ENCODE measurements around the gene SIGMAR1. TPM values are rescaled to one million over a fixed set of nuclear protein-coding genes. Genes with fewer than 3 reads are reported as not detected.

The SIGMAR1 gene
- total RNA-seq, 1 donor from 2014 or later, result 31.0 TPM

DNA sequence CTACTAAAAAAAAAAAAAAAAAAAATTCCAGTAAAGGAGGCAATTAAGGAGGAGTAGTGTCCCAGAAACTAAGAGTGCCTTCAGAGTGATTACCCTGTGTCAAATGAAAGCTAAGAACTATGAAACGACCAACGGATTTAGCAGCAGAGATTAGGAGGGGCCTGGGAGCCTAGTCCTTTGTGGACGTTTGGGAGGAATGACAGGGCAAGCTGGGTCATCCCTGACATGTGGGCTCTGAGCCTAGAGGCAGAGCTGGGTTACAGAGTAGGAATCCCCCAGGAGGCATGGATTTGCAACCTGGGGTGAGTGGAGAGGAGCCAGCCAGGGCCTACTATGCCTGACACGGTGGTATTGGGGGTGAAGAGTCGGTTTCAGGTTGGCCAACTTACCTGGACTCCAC, 4.4 kb downstream of the SIGMAR1 start:
- DNase-seq (ENCODE audit: low read depth in 2 of 2), result no peak

DNA sequence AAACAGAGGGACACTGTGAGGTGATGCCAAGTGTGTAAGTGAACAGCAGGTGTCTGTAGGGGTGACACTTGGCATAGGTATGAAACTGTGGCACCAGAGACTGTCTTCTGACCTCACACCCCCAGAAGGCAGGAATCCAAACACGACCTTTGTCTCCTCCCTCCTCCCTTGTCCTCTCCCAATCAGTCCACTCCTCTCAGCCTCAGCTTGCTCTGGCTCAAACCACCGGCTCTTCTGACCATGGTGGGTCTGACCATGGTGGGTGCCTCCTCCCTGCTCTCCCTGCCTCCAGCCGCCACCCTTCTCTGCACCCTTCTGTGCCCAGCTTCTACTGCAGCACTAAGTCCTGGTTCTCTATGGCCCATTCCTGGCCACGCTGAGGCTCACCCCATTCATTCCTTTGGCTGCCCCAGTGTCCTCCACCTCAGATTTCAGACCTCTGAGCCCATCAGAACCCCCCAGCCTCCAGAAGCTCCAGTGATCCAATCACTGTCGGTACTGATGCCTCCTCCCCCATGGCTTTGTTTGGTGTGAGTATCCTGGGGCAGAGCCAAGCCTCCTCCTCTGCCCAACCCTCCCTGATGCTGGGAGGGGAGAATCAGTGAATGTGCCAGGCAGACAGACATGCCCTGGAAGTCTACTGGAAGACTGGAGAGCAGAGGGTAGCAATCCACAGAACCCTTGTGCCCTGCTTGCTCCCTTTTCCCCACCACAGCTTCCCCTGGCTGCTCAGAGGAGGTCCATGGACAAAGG, 7.0 kb downstream of the SIGMAR1 start:
- DNase-seq (ENCODE audit: low read depth in 2 of 2), result no peak

DNA sequence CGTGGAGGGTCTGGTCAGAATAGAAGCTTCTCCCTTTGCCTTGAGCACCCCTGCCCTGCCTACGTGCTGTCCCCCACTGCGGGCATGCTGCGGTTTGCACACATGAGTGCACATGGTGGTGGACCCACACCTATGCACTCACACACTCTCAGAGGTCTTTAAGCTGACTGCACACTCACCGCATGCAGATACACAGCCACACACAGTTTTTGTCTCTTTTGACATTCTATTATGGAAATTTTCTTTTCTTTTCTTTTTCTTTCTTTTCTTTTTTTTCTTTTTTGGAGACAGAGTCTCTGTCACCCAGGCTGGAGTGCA, 8.1 kb downstream of the SIGMAR1 start:
- DNase-seq (ENCODE audit: low read depth in 2 of 2), result no peak

DNA sequence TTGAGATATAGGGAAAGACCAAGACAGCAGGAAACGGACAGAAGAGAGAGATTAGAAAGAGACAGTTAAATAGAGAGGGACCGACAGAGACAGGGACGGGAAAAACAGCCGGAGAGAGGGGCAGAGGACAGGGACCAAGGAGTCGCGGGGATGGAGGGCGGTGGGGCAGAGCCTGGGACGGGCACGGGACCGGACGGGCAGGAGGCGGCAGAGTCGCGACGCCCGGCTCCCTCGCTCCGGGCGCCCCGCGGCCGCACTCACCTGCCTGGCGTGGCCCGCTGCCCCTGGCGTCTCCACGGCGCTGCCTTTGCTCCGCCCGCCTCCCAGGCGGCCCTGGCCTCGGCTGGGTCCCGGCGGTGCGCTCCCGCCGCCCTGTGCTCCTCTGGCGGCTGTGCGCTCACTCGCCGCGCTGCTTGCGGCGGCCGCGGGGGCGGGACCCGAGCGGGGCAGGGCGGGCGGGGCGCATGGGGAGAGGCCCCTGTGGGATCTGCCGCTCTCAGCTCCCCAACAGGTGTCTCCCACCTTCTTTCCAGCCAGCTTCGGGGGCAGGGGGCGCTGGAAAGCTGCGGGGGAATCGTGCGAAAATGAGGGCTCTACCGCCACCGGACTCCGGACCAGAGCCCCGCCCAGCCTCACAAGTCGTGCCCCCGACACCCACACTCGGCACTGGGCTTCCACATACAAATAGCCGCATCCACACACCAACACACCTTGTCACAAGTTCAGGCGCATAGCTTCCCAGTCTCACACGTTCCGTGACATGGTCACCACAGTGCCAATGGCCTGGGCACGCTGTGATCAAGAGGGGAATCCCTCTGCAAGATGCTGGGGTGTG, 8.7 kb downstream of the SIGMAR1 start, which contains the start of gene ARID3C:
Gene ARID3C, minus strand, starts transcription at position 411 of the 835 bp plus-strand sequence. CDS start 1,052 bp downstream, outside the sequence.
- no peak for DNase-seq (ENCODE audit: low read depth in 2 of 2)

DNA sequence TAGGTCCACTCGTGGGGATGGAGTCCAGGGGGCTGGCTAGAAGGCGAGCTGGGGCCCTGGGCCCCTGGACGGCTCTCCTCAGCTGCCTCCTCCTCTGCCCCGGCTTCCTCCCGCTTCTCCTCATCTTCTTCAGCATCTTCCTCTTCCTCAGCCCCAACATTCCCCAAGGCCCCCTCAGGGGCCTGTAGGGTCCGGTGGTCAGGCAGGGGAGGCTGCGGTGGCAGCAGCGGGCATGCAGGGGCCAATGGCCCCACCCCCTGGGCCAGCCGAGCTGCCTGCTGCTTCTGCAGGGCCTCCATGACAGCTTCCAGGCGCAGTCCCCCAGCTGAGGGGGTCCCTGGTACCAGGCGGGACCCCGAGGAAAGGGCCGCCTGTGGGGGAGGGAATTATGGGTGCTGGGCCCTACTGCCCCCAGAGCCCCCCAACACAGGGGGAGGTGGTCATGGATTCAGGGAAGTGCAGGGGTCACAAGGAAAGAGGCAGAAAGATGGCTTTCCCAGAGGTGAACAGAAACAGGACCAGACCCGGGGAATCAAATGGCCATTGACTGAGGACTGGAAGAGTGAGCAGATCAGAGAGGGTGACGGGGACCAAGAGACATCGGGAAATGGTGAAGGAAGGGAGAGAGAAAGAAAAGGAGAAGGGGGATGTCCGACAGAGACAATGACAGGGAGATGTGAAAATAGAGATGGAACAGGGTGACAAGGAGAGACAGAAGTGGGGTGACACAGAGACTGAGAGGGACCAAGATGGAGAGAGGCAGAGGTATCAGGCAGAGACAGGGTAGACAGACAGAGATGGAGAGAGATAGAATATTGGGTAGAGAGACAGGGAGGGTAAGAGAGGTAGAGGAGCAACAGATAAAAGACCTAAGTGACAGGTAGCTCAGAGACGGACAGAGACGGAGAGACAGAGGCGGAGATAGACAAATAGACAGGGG, 9.6 kb downstream of the SIGMAR1 start:
- no peak for DNase-seq (ENCODE audit: low read depth in 2 of 2)

DNA sequence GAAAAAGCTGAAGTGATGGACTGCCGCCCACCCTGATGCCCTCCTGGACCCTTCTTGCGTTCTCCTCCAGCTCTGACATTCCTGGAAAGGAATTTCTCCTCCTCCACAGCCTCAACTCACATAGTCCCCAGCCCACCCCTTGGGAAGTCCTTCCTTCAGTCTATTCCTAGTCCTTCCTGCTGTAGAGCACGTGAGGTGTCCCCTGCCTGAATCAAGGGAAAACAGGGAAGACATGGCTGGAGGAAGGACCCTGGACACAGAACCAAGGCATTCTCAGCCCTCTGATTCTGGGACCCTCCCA, 12.5 kb downstream of the SIGMAR1 start:
- DNase-seq (ENCODE audit: low read depth in 2 of 2), result no peak

DNA sequence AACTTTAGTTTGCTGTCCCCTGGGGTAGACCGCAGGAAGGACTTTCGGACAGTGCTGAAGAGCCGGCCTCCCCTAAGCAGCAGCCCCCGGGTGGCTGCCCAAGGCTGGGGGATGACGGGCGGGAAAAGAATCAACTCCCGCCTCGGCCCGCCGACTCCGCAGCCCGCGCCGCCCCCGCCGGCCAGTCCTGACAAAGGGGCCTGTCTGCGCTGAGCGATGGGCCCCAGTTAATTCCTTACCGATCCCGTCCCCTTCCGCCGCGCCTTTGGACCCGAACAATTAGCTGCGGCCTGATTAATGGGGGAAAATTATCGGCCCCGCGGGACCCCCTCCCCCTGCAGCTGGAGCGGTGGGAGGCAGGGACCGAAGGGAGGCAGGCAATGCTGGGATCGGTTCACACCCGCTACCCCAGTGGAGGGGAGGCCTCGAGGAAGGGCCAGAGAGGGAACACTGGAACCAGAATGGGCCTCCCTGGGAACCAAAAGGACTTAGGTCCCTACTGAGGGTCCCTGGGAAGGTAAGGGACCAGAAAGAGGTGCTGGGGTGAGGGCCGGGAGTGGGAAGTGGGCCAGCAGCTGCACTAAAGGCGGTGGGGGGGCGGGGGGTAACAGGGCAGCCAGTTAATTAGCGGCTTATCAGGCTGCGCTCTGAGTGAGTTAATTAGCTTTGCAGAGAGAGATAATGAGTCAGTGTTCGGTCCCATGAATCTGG, 13.0 kb downstream of the SIGMAR1 start:
- DNase-seq (ENCODE audit: low read depth in 2 of 2), result no peak

DNA sequence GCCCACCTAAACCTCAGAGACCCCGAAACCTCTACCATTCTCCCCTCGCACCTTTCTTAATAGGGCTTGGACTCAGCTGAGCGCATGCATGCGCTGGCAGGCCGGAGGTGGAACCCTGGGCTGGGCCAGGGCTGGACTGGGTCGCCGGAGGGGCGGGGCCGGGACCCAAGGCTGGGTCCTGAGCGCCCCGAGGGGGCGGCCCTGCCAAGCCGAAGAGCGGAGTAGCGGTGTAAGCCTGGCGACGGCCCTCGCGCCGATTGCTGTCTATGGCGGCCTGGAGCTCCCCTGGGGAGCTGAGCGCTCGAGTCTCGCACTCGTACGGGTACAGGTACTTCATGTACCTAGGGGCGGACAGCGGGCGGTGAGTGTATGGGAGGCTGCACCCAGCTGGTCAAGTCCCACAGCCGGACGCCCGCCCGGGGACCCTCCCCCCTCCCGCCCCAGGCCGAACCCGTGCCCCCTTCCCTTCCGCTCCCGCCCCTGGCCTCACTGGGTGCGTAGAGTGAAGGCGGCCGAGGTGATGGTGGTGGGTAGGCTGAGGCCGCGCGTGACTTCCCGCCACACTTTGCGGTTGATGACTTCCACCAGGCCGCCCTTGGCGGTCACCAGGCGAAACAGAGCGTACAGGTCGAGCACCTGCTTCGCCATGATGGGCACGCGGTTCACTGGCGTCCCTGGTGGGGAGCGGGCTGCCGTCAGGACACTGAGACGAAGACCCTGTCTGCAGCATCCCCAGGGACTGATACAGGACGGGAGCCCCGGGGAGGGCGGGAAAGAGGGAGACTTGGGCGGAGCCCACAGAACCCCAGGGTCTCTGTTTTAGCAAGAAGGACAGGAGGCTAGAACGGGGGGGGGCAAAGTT, 14.0 kb downstream of the SIGMAR1 start:
- DNase-seq (ENCODE audit: low read depth in 2 of 2), result no peak

DNA sequence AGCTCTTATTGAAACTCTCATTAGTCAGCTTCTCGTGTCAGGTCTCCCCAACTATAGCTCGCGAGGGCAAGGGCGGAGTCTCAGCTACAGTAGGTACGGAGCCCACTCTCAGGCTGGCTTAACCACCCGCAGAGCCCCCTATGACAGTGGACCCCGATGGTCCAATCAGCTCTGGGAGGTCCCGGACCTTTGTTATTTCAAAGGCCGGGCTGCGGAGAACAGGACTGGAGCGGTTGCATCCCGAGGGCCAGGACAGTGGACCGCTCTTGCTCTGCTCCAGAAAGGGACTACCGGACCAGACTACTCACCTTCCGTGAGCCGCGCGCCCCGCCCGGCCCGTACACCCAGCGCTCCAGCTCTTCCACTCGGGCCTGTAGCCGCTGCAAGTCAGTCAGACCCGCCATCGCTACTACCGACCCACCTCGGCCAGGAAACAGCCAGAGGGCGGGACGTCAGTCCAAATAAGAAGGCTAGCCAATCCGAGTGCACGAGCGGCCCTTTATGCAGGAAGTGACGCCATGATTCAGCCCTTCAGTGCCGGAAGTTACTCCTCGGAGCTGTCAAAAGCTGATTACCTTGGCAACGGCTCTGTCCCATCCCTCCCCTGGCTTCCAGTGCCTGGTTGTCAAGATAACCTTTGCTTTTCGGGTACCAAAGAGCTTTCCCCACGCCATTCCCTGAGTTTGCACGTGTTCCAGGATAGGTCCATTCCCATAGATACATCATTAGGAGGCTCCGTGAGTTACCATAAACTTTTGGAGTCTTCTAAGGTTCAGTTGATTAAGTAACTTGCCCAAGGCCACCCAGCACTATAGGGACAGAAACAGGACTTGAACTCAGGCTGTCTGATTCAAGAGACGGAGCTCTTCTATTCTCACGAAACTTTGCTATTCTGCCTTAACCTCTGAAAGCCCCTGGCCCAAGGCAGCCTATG, 17.3 kb downstream of the SIGMAR1 start, which contains the start of gene DCTN3:
Gene DCTN3, minus strand, starts transcription at position 435 of the 934 bp plus-strand sequence. Its CDS starts 31 bp downstream, at position 404.
- DNase-seq (ENCODE audit: low read depth in 2 of 2), result peak; percentile 95 to 96

DNA sequence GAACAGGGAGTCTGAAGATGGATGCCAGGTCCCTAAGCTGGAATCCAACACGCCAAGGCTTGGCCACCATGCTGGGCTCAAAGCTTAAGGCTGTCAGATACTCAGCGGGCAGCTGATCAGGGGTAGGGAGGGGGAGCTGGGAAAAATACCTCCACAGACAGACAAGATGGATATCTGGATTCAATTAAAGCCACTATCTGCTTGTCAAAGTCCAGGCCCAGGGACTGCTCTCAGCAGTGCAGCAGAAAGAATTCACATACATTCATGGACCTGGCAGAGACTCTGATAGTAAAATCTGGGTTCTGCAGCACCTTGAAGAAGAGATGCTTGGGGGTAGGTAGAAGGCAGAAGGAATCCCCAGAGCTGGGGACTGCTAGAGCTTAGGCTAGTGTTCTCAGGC, 22.5 kb downstream of the SIGMAR1 start:
- DNase-seq (ENCODE audit: low read depth in 2 of 2), result no peak

DNA sequence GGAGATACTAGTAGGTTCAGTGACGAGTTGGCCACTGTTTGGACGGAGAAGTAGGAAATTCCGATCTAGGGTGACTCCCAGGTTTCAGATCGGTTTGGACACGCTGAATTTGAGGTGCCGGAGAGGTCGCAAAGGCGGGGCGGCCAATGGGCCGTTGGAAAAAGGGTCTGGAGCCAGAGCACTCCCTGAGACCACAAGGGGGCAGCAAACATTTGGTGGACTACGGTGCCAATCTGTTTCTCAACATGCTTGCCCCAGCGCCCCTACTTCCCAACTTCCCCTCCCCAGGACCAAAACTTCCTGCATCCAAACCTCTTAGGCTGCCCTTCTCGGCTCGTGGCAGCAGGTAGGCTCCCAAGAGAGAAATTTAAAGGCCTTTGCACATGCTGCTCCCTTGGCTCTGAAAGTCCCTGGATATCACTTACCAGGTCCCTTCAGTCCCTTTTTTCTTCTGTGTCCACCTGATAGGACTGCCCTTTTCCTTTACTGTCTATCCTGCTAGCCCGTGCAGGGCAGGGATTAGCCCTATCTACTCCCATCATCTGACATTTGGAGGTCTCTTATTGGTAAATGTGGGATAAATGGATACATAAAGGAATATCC, 24.7 kb downstream of the SIGMAR1 start:
- DNase-seq (ENCODE audit: low read depth in 2 of 2), result peak; percentile 78 to 82

DNA sequence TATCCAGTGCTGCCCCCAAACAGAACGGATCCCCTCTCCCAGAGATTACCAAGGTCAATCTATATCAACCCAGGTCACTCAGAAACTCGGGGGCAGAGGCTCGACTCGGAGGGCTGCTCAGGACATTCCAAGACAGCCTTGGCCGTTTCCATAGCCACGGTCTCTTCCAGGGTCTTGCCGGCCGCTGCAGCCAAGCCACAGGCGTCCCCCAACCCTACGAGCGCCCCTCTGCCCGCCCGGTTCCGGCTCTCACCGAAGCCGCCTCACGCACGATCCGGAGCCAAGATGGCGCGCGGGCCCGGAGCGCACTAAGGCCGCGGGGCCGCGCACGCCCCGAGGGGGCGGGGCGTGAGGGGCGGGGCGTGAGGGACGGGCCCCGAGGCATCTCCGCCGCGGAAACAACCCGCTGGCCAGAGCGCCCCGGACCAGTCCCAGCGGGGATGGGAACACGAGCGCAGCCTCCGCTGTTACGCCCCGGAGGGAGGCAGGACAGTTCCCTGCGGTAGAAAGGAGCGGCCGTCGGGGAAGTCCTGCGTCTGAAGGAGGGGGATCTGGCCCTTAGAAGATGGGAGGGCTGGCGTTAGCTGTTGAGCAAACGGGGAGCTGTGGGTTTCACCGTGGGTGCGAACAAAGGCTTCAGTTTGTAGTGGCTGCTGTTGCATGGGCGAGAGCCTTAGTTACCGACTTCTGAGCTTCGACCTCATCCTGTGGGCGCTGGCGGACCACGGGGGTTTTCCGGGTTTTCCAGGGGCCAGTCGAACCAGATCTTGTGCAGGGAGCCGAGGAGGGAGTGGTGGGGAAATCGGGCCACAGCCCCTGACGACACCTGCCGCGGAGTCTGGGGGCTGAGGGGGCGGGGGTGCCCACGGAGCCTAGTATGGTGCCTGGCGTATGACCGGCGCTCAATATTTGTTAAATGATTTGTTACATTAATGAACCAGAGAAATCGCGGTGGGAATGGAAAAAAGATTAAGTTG, 25.5 kb downstream of the SIGMAR1 start, which contains the start of gene RPP25L:
Gene RPP25L, minus strand, starts transcription at position 287 of the 977 bp plus-strand sequence. CDS start 801 bp downstream, outside the sequence.
- peak; percentile 86 to 88 for DNase-seq (ENCODE audit: low read depth in 2 of 2)

DNA sequence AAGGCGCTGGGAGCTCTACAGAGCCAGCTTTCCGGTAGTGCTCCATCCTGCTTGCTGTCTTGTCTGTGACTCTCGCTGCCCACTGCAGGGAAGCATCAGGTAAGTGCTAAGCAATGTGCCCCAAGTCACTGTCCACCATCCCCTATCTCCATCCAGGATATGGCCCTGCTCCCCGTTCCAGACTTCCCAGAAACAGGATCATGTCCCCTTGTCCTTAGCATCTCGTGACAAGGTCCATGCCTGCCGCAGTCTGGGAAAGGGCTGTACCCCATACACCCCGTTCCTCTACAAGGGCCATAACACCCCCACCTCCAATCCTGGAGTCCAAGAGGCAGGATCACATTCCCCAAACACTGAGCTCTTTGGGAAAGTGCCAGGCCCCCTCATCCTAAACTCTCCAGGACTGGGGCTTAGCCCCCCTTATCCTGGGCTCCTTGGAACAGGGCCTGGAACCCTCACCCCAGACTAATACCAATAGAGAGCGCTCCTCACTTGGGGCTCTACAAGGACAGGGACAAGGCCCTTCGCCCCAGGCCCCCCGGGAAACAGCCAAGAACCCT, 26.3 kb downstream of the SIGMAR1 start:
- no peak for DNase-seq (ENCODE audit: low read depth in 2 of 2)

DNA sequence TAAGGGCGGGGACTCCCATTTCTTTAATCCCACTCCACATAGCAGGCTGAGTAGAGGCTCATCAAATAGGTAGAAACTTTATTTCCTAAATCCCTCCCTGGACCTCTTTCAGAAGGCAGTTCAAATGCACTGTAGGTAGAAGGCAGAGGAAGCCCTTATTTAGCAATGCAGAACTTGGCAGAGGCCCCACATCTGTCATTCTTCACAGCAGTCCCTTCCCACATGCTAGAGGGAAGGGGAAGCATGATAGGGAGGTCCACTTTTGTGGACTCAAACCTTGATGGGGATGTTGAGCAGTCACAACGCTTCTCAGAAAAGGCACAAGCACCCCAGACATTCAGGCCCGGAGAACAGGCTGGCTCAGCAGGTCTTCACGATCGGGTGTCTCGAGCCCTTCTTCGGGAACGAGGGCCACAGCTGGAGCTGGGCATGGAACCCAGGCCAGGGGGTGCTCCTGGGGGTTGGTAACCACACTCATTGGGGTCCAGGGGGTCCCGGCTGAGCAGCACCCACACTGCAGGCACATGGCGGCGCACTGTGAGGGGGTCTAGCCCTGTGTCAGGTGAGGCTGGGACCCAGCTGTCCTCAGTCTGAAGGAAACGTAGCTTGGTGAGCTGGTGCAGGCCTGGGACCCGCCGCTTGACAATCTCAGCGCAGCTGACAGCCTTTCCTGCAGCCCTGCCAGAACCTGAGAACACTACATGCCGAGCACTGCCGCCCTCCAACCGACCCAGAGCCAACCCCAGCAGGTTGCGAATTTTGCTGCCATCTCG, 27.0 kb downstream of the SIGMAR1 start:
- no peak for DNase-seq (ENCODE audit: low read depth in 2 of 2)

DNA sequence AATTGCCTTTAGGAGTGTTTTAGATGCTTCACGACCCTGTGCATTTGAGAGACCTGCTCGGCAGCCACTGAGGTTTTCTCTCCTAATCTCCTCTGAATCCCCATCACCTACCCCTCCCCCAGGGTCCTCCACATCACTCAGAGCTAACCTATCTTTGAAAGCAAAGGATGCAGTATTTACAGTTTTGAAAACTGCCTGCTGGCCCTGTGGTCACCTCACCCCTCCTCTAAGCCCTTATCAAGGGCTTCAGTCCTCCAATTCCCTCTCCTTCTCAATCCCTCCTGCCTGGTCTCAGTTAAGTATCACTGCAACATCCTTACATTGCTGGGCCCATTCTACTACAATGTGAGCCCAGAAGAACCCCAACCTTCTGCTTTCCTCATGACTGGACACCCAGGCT, 30.3 kb downstream of the SIGMAR1 start:
- DNase-seq (ENCODE audit: low read depth in 2 of 2), result no peak

DNA sequence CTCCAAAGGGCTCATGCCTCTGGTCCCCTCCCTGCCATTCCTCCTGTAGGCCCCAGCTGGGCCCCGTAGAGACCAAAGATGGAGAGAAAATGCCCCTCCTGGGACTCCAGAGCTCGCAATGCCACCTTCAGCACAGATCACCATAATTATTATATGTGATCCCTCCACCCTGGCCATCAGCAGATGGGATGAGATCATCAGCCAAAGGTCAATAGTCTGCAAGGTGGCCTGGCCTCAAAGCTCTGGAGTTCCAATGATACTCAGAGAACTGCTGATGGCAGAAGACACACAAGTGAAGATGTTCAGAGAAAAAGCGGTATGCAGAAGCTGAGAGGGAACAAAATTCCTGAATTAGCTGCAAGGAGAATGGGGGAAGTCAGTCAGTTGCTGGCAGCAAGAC, 30.7 kb downstream of the SIGMAR1 start:
- no peak for DNase-seq (ENCODE audit: low read depth in 2 of 2)
